ES-I3 (cell line): Measurements from ENCODE around the gene CCNT2.
"Not testable (repeated sequence)": the region's sequence is repeated elsewhere in the genome, so short reads cannot be mapped to it uniquely, and the experiment has no call there.

Experiments used
- H3K36me3 ChIP-seq: 2 replicates; pipeline ENCODE4 v1.6.1; 2013; ENCODE audit warnings: mild to moderate bottlenecking, low read length, control low read depth, moderate library complexity; ENCODE audit not compliant: insufficient read depth
- H3K4me1 ChIP-seq: 2 replicates; pipeline ENCODE4 v1.6.1; 2013; ENCODE audit warnings: mild to moderate bottlenecking, control low read depth, low read length; ENCODE audit not compliant: insufficient read depth
- H3K9ac ChIP-seq: 2 replicates; pipeline ENCODE4 v1.6.1; 2013; ENCODE audit warnings: low read depth, mild to moderate bottlenecking, low read length, moderate library complexity
- H3K9me3 ChIP-seq: 2 replicates; pipeline ENCODE4 v1.6.1; 2013; ENCODE audit warnings: mild to moderate bottlenecking, low read length, moderate library complexity; ENCODE audit not compliant: control insufficient read depth, insufficient read depth

Gene CCNT2

DNA sequence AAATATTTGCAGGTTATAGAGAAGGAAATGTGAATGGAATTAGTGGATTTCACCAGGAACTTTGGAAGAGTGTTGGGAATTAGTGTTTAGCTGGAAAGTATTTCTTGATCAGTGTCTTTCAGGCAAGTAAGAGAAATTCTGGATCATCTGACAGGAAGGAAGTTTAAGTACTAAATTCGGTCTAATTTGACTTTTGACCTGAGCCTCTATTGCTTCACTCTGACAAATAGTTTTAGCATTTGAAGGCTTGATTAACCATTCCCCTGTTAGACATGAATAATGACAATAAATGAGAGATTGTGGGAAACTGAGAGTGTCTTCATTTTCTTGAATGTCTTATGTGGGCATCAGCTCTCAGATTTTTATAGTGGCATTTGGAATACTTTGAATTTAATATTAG lies 16.0 kb downstream of the CCNT2 start:
- no peaks in the 10 kb centered on the region for H3K4me1 ChIP-seq
- no peaks in the 10 kb centered on the region for H3K9me3 ChIP-seq
- H3K9ac ChIP-seq = no peak overlapping the region
- peaks cover 4% of the 10 kb centered on the region for H3K36me3 ChIP-seq

- H3K9me3 ChIP-seq = no peaks in the 10 kb centered on the region
- H3K9ac ChIP-seq = no peak overlapping the region
- no peaks in the 10 kb centered on the region for H3K4me1 ChIP-seq
- peaks cover 7% of the 10 kb centered on the region for H3K36me3 ChIP-seq
Measured at GRCh38 chr2:134936691-134937090, 18.1 kb downstream of the CCNT2 start.

- Histone ChIP-seq H3K4me1 (no peaks in the 10 kb centered on the region), H3K9ac (no peak overlapping the region), H3K9me3 (no peaks in the 10 kb centered on the region), H3K36me3 (peaks cover 9% of the 10 kb centered on the region)
Measured at GRCh38 chr2:134943540-134943939, 24.9 kb downstream of the CCNT2 start.

DNA sequence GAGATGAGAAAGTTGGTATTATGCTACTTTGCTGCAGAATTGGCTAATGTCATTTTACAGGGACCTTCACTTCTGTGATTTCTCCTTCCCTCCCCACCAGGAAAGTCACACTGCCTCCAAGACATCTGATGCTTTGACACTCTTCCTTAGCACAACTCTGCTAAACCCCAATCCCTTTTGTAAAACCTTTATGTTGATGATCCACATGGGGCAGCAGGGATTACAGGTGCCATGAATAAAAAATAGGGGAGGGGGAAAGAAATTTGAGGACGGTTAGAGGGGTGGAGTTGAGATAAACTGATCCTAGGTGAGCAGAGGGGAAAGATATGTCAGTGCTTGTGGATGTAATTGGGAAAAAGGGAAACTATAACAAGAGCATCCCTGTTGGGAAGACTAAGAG lies 26.4 kb downstream of the CCNT2 start:
- H3K36me3 ChIP-seq = peaks cover 11% of the 10 kb centered on the region
- H3K9ac ChIP-seq = no peak overlapping the region
- H3K4me1 ChIP-seq = no peaks in the 10 kb centered on the region
- no peaks in the 10 kb centered on the region for H3K9me3 ChIP-seq

DNA sequence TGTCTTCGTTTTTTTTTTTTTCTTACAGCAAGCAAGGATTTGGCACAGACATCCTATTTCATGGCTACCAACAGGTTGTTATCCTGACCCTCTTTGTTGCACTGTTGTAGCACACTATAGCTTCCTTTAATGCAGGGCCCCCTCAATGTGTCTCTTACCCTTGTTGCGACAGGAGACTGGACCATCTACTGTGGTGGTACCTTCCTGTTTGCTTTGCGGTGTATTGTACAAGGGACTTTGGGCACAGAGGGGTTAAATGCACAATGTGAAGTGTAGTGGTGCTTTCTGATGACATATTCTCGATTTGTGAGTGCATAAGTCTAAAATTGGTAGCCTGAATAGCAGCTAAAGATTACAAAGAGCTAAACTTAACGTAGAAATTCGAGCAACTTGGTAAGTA lies 27.5 kb downstream of the CCNT2 start:
- Histone ChIP-seq H3K4me1 (no peaks in the 10 kb centered on the region), H3K9me3 (no peaks in the 10 kb centered on the region), H3K36me3 (peaks cover 11% of the 10 kb centered on the region), H3K9ac (no peak overlapping the region)

DNA sequence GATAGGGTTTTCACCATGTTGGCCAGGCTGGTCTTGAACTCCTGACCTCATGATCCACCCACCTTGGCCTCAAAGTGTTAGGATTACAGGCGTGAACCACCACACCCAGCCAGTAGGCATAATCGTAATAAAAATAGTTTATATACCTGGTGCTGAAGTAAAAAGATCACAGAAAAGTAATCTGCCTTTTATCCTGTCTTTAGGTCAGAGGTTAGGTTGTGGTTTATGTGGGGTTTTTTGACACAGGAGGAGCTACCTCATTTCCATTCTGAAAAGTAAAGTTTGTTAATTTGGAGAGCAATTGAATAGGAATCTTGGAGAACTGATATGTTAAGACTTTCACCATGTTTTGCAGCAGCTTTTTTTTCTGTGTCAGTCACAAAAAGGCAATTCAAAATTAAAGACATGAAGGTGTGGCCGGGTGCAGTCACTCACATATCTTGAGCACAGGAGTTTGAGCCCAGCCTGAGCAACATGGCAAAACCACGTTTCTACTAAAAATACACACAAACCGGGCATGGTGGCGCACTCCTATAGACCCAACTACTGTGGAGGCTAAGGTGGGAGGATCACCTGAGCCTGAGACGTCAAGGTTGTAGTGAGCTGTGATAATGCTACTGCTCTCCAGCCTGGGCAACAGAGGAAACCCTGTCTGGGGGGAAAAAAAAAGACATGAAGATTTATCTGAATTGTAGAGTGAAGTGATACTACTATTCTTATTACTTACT lies 31.5 kb downstream of the CCNT2 start:
- Histone ChIP-seq H3K9me3 (no peaks in the 10 kb centered on the region), H3K36me3 (peaks cover 27% of the 10 kb centered on the region)

GRCh38 chr2:134950886-134951285 lies 32.3 kb downstream of the CCNT2 start:
- H3K36me3 ChIP-seq = peaks cover 29% of the 10 kb centered on the region
- no peaks in the 10 kb centered on the region for H3K4me1 ChIP-seq
- H3K9me3 ChIP-seq = no peaks in the 10 kb centered on the region
- H3K9ac ChIP-seq = no peak overlapping the region

More for the DNA sequence above, 31.5 kb downstream of the CCNT2 start:
- no peak overlapping the region for H3K9ac ChIP-seq
- H3K4me1 ChIP-seq = no peaks in the 10 kb centered on the region

- no peak overlapping the region for H3K9ac ChIP-seq
- H3K36me3 ChIP-seq = peaks cover 24% of the 10 kb centered on the region
- H3K4me1 ChIP-seq = no peaks in the 10 kb centered on the region
Measured at GRCh38 chr2:134952608-134953007, 34.0 kb downstream of the CCNT2 start.

DNA sequence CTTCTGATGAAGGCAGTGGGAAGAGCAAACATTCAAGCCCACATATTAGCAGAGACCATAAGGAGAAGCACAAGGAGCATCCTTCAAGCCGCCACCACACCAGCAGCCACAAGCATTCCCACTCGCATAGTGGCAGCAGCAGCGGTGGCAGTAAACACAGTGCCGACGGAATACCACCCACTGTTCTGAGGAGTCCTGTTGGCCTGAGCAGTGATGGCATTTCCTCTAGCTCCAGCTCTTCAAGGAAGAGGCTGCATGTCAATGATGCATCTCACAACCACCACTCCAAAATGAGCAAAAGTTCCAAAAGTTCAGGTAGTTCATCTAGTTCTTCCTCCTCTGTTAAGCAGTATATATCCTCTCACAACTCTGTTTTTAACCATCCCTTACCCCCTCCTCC lies 35.4 kb downstream of the CCNT2 start:
- Histone ChIP-seq H3K36me3 (peaks cover 23% of the 10 kb centered on the region), H3K4me1 (no peaks in the 10 kb centered on the region), H3K9ac (no peak overlapping the region), H3K9me3 (no peaks in the 10 kb centered on the region)

More at GRCh38 chr2:134952608-134953007, 34.0 kb downstream of the CCNT2 start:
- no peaks in the 10 kb centered on the region for H3K9me3 ChIP-seq

DNA sequence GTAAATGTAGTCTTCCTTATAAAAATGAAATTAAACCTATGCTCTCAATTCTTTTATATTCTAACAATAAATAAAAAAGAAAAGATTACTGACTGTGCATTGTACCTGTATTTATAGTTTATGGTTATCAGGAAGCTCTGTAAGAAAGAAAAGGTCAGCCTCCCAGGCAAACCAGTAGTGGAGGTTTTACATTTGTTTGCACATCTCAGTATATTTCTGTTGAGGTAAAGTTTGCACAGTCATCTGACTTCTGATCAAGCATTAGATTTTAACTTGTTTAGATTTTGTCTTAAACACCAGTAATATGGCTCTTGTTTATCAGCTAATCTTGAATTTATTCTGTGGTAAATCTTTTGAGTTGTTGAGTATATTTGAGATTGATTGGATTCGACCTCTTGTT lies 37.1 kb downstream of the CCNT2 start:
- no peaks in the 10 kb centered on the region for H3K4me1 ChIP-seq
- peaks cover 18% of the 10 kb centered on the region for H3K36me3 ChIP-seq
- H3K9ac ChIP-seq = no peak overlapping the region
- H3K9me3 ChIP-seq = no peaks in the 10 kb centered on the region

DNA sequence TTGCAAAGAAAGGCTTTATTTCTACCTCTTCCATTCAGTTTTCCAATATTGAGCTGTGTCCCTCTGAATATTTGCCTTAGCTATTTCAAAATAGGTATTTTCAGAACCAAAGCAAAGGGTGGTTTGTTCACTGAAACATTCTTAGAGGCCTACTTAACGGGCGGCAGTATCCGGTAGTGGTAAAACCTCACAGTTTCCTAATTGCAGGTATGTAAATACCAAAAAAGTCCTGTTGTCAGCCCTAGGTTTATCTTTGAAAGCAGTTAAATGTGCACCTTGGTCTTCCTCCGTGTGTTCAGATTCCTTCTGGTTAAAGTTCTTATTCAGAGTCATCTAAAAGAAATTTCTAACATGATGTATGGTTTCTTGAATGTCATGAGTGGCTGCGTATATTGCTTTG lies 38.9 kb downstream of the CCNT2 start:
- Histone ChIP-seq H3K36me3 (peaks cover 18% of the 10 kb centered on the region), H3K9me3 (no peaks in the 10 kb centered on the region), H3K9ac (no peak overlapping the region), H3K4me1 (no peaks in the 10 kb centered on the region)

GRCh38 chr2:134967166-134967565 lies 48.5 kb downstream of the CCNT2 start:
- not testable (repeated sequence) for H3K9ac ChIP-seq, H3K36me3 ChIP-seq, H3K4me1 ChIP-seq, H3K9me3 ChIP-seq

DNA sequence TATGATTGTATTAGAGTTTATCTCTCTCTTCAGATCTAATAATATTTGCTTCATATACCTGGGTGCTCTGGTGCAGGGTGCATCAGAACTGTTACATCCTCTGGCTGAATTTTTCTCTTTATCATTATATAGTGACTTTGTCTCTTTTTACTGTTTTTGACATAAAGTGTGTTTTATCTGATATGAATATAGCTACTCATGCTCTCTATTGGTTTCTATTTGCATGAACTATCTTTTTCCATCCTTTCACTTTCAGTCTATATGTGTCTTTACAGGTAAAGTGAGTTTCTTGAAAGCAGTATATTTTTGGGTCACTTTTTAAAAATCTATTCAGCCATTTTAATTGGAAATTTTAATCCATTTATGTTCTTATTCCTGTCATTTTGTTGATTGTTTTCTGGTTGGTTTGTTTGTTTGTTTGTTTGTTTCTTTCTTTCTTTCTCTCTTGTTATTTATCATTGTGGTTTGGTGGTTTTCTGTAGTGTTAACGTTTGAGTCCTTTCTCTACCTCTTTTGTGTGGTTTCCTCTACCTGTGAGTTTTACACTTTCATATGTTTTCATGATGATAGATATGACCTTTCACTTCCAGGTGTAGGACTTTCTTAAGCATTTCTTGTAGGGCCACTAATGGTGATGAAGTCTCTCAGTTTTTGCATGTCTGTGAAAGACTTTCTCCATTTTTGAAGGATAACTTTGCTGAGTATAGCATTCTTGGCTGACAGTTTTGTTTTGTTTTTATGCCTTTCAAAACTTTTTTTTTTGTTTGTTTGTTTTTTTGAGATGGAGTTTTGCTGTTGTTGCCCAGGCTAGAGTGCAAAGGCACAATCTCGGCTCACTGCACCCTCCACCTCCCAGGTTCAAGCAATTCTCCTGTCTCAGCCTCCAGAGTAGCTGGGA lies 54.9 kb downstream of the CCNT2 start:
- Histone ChIP-seq H3K36me3 (no peaks in the 10 kb centered on the region), H3K4me1 (no peaks in the 10 kb centered on the region), H3K9me3 (no peaks in the 10 kb centered on the region; the same call in 1 of the 2 replicates), H3K9ac (no peak overlapping the region)

DNA sequence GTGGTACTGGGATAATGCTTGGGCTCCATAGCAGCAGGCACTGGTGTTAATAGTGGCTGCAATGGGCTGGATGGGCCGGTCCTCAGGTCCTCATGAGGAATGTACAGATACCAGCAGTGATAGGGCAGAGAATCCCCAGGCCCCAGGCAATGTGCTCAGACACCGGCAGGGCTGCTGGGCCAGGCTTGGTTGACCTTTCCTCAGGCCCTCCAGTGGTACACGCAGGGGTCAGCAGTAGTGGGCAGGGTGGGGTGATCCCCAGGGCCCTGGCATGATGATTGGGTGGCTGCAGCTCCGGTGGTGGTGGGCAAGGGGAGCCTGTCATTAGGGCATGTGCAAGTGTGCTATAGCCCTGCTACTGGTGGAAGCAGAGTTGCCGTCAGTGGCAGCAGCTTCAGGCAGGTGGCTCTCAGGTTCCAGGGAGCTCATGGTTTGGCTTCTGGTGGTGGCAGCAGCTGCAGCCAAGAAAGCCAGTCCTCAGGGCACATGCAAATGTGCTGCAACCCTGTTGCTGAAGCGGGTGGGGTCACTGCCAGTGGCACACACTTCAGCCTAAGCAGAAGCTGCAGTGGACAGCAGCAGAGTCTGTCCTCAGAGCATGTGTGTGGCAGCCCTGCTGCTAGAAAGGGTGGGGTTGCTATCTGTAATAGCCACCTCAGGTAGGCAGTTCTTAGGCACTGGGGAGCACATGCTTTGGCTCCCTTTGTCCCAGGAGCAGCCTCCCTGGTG lies 56.8 kb downstream of the CCNT2 start:
- Histone ChIP-seq H3K9ac (no peak overlapping the region), H3K36me3 (no peaks in the 10 kb centered on the region), H3K9me3 (no peaks in the 10 kb centered on the region; the same call in 1 of the 2 replicates), H3K4me1 (no peaks in the 10 kb centered on the region)
